ENCODE data around the gene PCDHA3.
"Not testable (repeated sequence)": the region's sequence is repeated elsewhere in the genome, so short reads cannot be mapped to it uniquely, and the experiment has no call there.

Gene PCDHA3

GRCh38 chr5:140834439-140835008 is 33.7 kb downstream of the PCDHA3 start:
- H3K4me1 Mint-ChIP-seq, H3K27ac Mint-ChIP-seq, ATAC-seq, DNase-seq, H3K4me3 Mint-ChIP-seq: not testable (repeated sequence)
- Mint-ChIP-seq H3K27me3 (peaks cover 27% of the 10 kb centered on the region), H3K9me3 (peaks cover 9 to 28% of the 10 kb centered on the region in 2 donors)

DNA sequence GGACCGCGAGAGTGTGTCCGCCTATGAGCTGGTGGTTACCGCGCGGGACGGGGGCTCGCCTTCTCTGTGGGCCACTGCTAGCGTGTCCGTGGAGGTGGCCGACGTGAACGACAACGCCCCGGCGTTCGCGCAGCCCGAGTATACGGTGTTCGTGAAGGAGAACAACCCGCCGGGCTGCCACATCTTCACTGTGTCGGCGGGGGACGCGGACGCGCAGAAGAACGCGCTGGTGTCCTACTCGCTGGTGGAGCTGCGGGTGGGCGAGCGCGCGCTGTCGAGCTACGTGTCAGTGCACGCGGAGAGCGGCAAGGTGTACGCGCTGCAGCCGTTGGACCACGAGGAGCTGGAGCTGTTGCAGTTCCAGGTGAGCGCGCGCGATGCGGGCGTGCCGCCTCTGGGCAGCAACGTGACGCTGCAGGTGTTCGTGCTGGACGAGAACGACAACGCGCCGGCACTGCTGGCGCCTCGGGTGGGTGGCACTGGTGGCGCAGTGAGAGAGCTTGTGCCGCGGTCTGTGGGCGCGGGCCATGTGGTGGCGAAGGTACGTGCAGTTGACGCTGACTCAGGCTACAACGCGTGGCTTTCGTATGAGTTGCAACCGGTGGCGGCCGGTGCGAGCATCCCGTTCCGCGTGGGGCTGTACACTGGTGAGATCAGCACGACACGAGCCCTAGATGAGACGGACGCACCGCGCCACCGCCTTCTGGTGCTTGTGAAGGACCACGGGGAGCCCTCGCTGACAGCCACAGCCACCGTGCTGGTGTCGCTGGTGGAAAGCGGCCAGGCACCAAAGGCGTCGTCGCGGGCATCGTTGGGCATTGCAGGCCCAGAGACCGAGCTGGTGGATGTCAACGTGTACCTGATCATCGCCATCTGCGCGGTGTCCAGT is 35.0 kb downstream of the PCDHA3 start:
- no peaks in the 10 kb centered on the region for H3K4me1 Mint-ChIP-seq
- ATAC-seq, result no peak
- H3K9me3 Mint-ChIP-seq, result peaks cover 18 to 36% of the 10 kb centered on the region in 2 donors

DNA sequence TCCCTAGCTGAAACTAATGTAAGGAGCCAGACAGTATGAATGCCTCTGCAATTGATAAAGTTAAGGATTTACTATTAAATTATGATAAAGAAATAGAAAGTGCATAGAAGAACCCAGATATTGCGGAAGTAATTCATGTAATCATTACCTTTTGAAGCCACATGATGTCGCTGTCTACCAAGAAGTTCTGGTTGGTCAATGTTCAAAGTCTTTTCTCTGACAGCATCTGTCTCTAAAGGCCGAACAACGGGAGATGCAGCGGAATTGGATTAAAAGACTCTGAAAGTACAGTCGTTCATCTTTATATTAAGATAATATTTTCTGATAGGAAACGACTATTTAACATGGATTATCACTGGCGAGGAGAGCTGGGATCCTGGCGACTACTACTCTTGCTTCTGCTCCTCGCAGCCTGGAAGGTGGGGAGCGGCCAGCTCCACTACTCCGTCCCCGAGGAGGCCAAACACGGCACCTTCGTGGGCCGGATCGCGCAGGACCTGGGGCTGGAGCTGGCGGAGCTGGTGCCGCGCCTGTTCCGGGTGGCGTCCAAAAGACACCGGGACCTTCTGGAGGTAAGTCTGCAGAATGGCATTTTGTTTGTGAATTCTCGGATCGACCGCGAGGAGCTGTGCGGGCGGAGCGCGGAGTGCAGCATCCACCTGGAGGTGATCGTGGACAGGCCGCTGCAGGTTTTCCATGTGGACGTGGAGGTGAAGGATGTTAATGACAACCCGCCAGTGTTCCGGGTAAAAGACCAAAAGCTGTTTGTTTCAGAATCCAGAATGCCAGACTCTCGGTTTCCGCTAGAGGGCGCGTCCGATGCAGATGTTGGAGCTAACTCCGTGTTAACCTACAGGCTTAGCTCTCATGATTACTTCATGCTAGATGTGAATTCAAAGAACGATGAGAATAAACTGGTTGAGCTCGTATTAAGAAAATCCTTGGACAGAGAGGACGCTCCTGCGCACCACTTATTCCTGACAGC is 40.4 kb downstream of the PCDHA3 start, which contains the start of gene PCDHA8:
Gene PCDHA8 (plus strand): TSS at position 210 of the 985 bp plus-strand sequence. CDS start 135 bp downstream, at position 345.
- Mint-ChIP-seq H3K27ac (no peak within 1 kb of the TSS), H3K9me3 (peaks cover 14 to 22% of the 10 kb centered on the region in 2 donors), H3K4me1 (no peaks in the 10 kb centered on the region), H3K27me3 (peaks cover 10% of the 10 kb centered on the region), H3K4me3 (no peak within 1 kb of the TSS)
- no peak for ATAC-seq
- no peak for DNase-seq

More for the DNA sequence above, 35.0 kb downstream of the PCDHA3 start:
- H3K27me3 Mint-ChIP-seq, result peaks cover 37% of the 10 kb centered on the region
- no peak overlapping the region for H3K4me3 Mint-ChIP-seq
- no peak for DNase-seq
- no peak overlapping the region for H3K27ac Mint-ChIP-seq

- DNase-seq, result no peak
- Mint-ChIP-seq H3K4me1 (no peaks in the 10 kb centered on the region), H3K4me3 (no peak overlapping the region), H3K27me3 (peaks cover 19% of the 10 kb centered on the region), H3K27ac (no peak overlapping the region), H3K9me3 (peaks cover 19 to 21% of the 10 kb centered on the region in 2 donors)
- ATAC-seq, result no peak
These were observed 42.2 kb downstream of the PCDHA3 start for GRCh38 chr5:140842798-140843733.

DNA sequence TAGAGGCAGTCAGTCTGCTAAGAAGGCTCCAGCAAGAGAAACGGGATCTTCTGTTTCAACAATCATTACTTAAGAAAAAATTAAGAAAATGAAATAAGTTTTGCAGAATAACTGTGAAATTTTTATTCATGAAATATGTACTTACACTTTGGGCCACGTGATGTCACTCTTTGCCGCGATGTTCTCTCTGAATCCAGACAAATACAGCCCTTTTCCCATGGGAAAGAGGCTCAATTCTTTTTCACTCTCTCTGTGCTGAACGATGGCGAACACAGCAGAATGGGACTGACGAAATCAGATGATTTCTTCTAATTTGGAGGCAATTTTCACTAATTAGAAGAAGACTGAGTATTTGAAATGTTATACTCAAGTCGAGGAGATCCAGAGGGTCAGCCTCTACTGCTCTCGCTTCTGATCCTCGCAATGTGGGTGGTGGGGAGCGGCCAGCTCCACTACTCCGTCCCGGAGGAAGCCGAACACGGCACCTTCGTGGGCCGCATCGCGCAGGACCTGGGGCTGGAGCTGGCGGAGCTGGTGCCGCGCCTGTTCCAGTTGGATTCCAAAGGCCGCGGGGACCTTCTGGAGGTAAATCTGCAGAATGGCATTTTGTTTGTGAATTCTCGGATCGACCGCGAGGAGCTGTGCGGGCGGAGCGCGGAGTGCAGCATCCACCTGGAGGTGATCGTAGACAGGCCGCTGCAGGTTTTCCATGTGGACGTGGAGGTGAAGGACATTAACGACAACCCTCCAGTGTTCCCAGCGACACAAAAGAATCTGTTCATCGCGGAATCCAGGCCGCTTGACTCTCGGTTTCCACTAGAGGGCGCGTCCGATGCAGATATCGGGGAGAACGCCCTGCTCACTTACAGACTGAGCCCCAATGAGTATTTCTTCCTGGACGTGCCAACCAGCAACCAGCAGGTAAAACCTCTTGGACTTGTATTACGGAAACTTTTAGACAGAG is 47.6 kb downstream of the PCDHA3 start, which contains the start of gene PCDHA9:
Gene PCDHA9 (plus strand): TSS at position 244 of the 964 bp plus-strand sequence. CDS start 114 bp downstream, at position 358.
- not testable (repeated sequence) for H3K4me1 Mint-ChIP-seq, H3K4me3 Mint-ChIP-seq, DNase-seq, H3K9me3 Mint-ChIP-seq, H3K27ac Mint-ChIP-seq, ATAC-seq
- H3K27me3 Mint-ChIP-seq, result peaks cover 15% of the 10 kb centered on the region

- not testable (repeated sequence) for H3K4me3 Mint-ChIP-seq, DNase-seq, ATAC-seq, H3K4me1 Mint-ChIP-seq, H3K9me3 Mint-ChIP-seq, H3K27ac Mint-ChIP-seq
- H3K27me3 Mint-ChIP-seq, result peaks cover 16% of the 10 kb centered on the region
These were observed 49.2 kb downstream of the PCDHA3 start for GRCh38 chr5:140849831-140850634.

Data from stimulated activated naive CD8-positive, alpha-beta T cell treated with anti-CD3 and anti-CD28 coated beads, Interleukin-15, amount 100 ng/mL, for 72 hours (primary cell).